Stimulated activated CD8-positive, alpha-beta memory T cell treated with anti-CD3 and anti-CD28 coated beads, Interleukin-12 subunit alpha, Interleukin-12 subunit beta, amount 100 ng/mL, for 1 hour (primary cell): Measurements from ENCODE around the gene DPP8.
"Not testable (repeated sequence)": the region's sequence is repeated elsewhere in the genome, so short reads cannot be mapped to it uniquely, and the experiment has no call there.

Source experiments
- DNase-seq: peaks from one replicate; pipeline ENCODE4 v3.0.0-alpha.2; 2020; ENCODE audit warnings: low read depth

The DPP8 gene

DNA sequence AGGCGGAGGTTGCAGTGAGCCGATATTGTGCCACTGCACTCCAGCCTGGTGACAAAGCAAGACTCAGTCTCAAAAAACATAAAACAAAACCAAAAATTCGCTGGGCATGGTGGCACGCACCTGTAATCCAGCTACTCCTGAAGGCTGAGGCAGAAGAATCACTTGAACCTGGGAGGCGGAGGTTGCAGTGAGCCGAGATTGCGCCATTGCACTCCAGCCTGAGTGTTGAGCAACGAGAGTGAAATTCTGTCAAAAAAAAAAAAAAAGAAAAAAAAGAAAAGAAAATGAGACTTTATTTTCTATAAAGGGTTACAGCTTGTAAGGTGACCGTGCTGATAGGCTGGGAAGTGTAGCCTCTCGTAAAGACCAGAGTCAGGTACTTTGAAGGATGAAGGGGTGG is 6.7 kb upstream of the DPP8 start:
- DNase-seq = no peak

DNA sequence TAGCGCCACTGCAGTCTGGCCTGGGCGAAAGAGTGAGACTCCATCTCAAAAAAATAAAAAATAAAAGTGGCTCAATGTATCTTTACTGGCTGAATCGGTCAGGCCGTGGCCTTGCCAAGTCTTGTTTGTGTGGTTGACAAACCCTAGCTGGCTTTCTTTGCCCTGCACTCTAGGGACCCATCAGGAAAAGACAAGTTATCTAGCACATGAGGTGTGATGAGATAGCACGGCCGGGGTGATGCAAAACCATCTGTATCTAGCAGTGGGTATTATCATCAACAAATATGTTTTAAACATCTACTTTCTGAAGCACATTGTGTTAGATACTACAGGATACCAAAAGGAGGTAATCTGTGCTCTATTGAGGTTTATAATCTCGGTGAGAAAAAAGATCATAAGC is 3.9 kb upstream of the DPP8 start:
- no peak for DNase-seq

GRCh38 chr15:65518633-65519285 is 1.3 kb upstream of the DPP8 start:
- DNase-seq = no peak

DNA sequence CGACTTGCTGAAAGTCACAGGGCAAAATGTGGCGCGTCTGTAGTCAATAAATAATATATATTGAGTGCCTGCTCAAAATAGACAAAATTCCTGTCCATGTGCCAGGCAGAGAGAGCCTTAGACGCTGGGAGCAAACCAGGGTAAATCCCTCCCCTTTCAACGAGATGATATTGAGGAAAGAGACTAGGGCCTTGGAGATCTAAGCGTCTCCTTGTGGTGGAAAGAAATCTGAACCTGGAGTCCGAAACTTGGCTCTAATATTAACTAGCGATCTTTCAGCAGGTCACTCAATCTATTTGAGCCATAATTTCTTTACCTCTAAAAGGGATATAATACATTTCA is 348 bp upstream of the DPP8 start:
- no peak for DNase-seq

DNA sequence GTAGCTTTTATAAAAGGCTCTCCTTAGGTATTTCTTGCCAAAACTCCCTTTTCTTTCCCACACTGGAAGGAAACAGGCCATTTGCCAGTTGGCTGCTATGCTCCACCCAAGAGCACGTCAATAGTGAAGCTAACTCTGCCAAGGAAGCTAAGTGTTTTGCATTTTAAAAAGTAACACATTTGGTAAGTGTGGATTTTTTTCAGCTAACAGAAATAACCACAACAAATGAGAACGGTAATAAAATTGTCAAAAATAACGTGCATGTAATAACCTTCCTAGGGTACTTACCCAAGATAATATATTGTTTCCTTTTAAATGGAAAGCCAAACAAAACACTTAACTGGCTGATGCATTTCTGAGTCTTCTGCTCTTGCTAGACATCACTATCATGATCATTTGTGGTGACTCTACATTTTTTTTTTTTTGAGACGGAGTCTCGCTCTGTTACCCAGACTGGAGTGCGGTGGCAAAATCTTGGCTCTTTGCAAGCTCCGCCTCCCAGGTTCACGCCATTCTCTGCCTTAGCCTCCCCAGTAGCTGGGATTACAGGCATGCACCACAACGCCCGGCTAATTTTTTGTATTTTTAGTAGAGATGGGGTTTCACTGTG is 4.6 kb downstream of the DPP8 start:
- DNase-seq = no peak

- no peak for DNase-seq
Observed at GRCh38 chr15:65512189-65512588, 5.3 kb downstream of the DPP8 start.

DNA sequence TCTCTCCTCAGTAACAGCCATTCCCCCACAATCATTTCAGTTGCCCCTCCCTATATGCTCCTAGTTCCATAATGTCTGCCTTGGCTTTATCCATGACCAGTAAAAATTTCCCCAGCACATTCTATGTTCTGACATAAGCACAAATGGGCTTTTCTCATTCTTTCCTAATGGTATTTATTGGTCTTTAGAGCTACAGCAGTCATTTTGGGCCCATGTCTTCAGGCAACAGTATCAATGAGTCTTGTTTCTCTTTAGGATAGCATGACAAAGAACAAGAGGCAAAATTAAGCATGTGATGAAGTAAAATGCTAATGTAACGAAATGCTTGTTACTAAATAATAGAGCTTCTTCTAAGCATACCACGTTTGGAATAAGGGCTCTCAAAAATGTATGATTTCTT is 8.2 kb downstream of the DPP8 start:
- no peak for DNase-seq

DNA sequence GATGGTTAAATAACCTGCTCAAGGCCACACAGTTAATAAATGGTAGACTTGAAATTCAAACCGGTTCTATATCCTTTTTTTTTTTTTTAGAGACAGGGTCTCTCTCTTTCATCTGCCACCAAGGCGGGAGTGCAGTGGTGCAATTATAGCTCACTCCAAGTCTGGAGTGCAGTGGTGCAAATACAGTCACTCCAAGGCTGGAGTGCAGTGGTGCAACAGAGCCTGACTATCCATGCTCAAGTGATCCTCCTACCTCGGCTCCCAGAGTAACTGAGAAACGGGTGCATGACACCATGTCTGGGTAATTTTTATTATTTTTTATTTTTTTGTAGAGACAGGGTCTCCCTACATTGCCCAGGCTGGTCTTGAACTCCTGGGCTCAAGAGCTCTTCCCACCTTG is 23.4 kb downstream of the DPP8 start:
- no peak for DNase-seq

GRCh38 chr15:65484876-65485275 is 32.6 kb downstream of the DPP8 start:
- DNase-seq = no peak

DNA sequence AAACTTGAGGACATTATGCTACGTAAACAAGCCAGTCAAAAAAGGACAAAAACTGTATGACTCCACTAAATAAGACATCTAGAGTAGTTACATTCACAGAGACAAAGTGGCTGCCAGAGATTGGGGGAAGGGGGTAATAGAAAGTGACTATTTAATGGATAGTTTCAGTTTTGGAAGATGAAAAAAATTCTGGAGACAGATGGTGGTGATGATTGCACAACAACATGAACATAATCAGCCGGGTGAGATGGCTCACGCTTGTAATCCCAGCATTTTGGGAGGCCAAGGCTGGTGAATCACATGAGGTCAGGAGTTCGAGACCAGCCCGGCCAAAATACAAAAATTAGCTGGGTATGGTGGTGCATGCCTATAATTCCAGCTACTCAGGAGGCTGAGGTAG is 40.6 kb downstream of the DPP8 start:
- DNase-seq = no peak

- no peak for DNase-seq
Observed at GRCh38 chr15:65470866-65471265, 46.6 kb downstream of the DPP8 start.

DNA sequence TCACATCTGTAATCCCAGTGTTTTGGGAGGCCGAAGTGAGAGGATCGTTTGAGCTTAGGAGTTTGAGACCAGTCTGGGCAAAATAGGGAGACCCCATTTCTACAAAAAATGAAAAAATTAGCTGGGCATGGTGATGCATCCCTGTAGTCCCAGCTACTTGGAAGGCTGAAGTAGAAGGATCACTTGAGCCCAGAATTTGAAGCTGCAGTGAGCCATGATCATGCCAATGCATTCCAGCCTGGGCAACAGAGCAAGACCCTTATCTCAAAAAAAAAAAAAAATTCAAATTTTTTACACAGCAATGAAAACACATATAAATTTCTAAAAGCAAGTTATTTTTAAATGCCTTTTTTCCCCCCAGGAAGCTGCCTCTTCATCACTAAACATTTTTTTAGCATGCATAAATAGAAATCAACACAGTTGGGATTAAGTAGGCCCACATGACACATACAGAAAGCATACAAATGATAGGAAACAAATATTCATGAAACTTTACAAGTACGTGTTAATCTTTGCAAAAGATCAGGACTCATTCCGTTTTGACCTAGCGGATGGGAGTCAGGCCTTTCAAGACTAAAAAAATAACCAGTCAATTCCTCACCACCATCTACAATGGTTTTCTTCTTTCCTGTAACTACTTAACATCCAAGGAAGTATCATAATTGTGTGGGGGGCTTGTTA is 49.1 kb downstream of the DPP8 start:
- DNase-seq = no peak

GRCh38 chr15:65466901-65467300 is 50.6 kb downstream of the DPP8 start:
- no peak for DNase-seq

DNA sequence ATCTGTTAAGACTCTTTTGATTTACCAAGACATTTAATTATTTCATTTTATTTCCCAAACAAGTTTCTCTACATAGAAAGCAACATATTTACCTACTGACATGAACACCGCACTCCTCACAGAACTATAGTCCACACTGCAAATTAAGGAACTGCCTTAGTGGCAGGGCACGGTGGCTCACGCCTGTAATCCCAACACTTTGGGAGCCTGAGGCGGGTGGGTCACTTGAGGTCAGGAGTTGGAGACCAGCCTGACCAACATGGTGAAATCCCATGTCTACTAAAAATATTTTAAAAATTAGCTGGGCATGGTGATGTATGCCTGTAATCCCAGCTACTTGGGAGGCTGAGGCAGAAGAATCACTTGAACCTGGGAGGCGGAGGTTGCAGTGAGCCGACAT is 54.4 kb downstream of the DPP8 start:
- not testable (repeated sequence) for DNase-seq

- no peak for DNase-seq
Observed at GRCh38 chr15:65460741-65461347, 56.6 kb downstream of the DPP8 start.

- DNase-seq = not testable (repeated sequence)
Observed at GRCh38 chr15:65455256-65455655, 62.2 kb downstream of the DPP8 start.

DNA sequence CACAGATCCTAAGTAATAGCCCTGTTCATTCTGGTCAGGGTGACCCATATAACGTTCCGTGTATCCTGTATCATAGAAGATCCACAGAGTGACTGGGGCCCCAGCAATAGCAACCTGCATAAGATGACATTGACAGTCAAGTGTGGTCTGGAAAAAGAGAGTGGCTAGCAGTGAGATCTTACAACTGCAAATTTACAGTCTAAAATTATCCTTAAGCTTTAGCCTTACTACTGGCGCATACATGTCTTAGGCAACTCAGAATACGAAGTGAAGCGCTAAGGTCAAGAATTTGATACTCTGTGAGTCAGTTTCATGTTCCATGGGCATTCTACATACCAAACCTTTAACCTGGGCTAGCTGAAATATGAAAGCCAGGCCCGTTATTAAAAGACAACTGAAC is 65.5 kb downstream of the DPP8 start:
- no peak for DNase-seq

DNA sequence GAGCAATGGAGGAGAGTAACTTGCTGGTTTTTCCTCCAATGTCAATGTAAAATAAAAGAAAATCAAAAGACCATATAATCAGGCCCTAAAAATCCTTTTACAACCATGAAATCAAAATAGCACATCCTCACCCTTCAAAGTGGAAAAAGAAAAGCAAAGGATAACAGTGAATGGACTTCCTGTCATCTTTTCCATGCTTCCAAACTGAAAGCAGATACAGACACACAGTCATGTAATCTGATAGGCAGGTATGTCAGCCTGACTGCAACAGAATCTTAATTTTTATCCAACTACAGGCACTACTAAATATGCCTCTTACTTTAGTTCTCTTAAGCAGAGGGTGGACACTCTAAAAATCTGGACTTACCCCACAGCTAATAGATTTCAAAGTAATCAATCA is 66.9 kb downstream of the DPP8 start:
- no peak for DNase-seq

DNA sequence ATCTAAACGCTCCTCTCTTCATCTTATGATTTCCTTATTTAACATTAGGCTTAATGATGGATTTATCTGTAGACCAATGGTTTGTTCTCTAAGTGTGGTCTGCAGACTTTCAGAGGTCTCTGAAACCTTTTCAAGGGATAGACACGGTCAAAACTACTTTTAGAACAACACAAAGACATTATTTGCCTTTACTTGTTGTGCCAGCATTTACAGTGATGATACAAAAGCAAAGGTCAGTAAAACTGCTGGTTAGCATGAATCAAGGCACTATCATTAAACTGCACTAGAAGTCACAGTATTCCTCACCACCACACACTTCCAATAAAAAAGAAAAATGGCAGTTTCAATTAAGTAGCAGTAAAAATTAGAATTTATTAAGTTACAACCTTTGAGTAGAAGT is 70.3 kb downstream of the DPP8 start:
- DNase-seq = no peak

DNA sequence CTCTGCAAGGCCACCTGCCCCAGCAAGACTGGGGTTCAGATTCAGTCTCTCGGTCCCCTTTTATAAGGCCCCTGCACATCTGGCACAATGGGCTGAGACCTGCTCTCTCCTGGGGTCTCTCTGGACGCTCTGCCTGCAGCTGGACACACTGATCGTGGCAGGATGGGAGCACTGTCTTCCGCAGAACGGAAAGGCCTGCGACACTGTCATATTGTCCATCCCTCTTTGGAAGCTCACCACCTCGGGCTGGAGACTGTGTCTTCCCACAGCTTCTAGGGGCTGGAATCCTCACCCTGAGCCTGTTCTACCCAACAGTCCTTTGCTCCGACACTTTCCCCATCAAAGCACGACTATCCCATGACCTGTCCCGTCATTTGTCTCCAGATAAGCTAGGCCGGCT is 83.3 kb downstream of the DPP8 start:
- no peak for DNase-seq

GRCh38 chr15:65431731-65432130 is 85.8 kb downstream of the DPP8 start:
- DNase-seq = no peak

GRCh38 chr15:65426216-65426853 is 91.2 kb downstream of the DPP8 start:
- no peak for DNase-seq

DNA sequence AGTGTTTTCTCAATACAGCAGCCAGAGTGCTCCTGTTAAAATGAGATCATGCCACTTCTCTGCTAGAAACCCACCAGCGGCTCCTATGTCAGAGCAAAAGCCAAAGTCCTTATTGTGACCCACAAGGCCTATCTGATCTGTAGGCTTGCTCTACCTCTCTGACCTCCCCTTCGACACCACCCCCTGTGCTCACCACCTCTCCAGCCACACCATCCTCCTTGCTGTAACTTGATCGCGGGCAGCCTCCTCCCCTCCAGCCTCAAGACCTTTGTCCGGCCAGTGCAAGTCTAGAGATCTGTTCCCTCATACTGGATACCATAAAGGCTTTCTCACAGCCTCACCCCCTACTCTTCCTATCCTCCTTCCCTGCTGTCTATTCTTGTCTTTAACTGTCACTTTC is 92.8 kb downstream of the DPP8 start:
- no peak for DNase-seq
